Activated CD4-positive, alpha-beta T cell treated with anti-CD3 and anti-CD28 coated beads for 36 hours (primary cell): ENCODE data around the gene FAM229B. TPM values are rescaled to one million over a fixed set of nuclear protein-coding genes. Genes with fewer than 3 reads are reported as not detected.

Experiments
- ATAC-seq: fragments of 200-7000 bp; cut with Tn5 transposase; one replicate; pipeline ENCODE4 v1.10.0; 2021; ENCODE audit warnings: mild to moderate bottlenecking, moderate library complexity
- CTCF ChIA-PET: fragments of 350-600 bp; sonication (Branson Sonifier 250); formaldehyde crosslinking; loops from one replicate; lab custom pipeline; 2021; ENCODE audit warnings: antibody characterized with exemption; lab: Charles Lee
- POLR2A ChIA-PET: fragments of 350-600 bp; sonication (Branson Sonifier 250); formaldehyde crosslinking; loops from one replicate; lab custom pipeline; 2021; ENCODE audit warnings: antibody characterized with exemption, inconsistent platforms; lab: Charles Lee
- DNase-seq: peaks from one replicate; pipeline ENCODE4 v3.0.0-alpha.2; 2020
- H3K27ac Mint-ChIP-seq: one replicate; pipeline ENCODE4 v1.8.0; 2021; ENCODE audit warnings: mixed read lengths
- H3K27me3 Mint-ChIP-seq: one replicate; pipeline ENCODE4 v1.8.0; 2021; ENCODE audit warnings: mixed read lengths
- H3K36me3 Mint-ChIP-seq: one replicate; pipeline ENCODE4 v1.8.0; 2021; ENCODE audit warnings: low read depth, mixed read lengths
- H3K4me1 Mint-ChIP-seq: one replicate; pipeline ENCODE4 v1.8.0; 2021; ENCODE audit warnings: mixed read lengths
- H3K4me3 Mint-ChIP-seq: one replicate; pipeline ENCODE4 v1.8.0; 2021; ENCODE audit warnings: mild to moderate bottlenecking, moderate library complexity, mixed read lengths
- H3K9me3 Mint-ChIP-seq: one replicate; pipeline ENCODE4 v1.8.0; 2021; ENCODE audit warnings: low read depth, mixed read lengths
- intact Hi-C, 2 experiments: fragments of 100-400 bp; cut with DNase I in 1 of 2; cut with micrococcal nuclease in 1 of 2; formaldehyde crosslinking; loops; one replicate each; pipeline versions ENCODE4 v1.14.2 to v1.15.1; 2022 to 2024; cut with DNase I, micrococcal nuclease
- total RNA-seq, 2 experiments: library from RNA; stranded (reverse); gene quantifications; one replicate each; pipeline ENCODE4 v1.2.3, GENCODE V29; 2021

Gene FAM229B
- total RNA-seq, 2 experiments from 2014 or later = 6.4 to 7.3 TPM

DNA sequence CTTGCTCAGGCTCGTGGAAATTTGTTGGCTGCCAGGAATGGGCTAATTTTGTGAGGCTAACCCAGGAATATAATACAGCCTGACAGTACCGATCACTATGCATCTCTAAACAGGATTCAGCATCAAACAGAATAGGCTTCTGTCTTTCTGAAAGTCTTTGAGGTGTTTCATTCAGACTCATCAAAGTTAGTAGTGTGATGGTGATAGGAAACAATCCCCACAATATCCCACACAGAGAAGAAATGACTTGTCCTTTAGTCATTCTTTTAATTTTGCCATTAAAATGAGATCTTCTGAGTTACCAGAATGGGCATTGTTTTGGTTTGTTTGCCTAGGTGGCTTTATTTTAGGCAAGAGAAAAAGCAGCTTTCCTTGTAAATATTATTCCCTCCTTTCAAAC lies 54.3 kb downstream of the FAM229B start:
- Mint-ChIP-seq H3K9me3 (no peaks in the 10 kb centered on the region), H3K4me1 (peaks cover 2% of the 10 kb centered on the region), H3K27ac (no peak overlapping the region), H3K27me3 (peaks cover 2% of the 10 kb centered on the region), H3K36me3 (no peaks in the 10 kb centered on the region), H3K4me3 (no peak overlapping the region)
- DNase-seq (no peak), ATAC-seq (peak; percentile 23)
- intact Hi-C loops = no loop called here
- CTCF ChIA-PET = interaction anchor here (3.6 kb wide), 1 partner anchor 22 kb away, joined by 22 read pairs; no protein-coding TSS in a partner anchor
- POLR2A ChIA-PET = no interaction called here

DNA sequence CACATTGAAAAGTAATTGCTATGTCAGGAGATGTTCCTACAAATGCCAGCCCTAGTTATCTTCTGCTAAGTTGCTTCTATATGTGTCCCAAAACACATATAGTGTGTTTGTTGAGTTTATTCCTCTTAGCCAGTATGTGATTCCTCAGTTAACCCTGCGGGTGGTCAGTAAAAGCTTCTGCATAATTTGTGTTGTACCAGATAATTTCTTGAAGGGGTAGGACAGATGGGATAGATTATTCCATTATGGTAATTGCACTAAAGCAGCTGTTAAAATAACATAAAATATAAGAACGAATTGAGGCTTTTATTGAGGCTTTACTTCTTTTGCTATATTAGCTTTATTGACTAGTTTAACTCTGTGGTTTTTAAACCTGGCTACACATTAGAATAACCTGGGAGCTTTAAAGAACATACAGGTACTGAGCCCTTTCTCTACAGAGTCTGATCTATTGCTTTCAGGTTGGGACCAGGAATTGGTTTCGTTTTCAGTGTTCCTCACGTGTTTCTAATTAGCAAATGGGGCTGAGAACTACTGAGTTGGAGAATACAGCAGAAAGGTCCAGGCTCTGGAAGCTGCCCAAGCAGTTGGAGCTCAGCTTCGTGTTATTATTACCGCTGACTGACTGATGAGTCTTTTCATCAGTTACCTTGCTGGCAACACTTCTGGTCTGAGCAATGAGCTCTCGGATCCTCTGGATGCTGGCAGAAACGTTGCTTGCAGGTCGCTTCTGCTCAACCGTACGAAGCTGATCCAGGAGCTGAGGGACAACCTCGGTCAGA lies 56.9 kb downstream of the FAM229B start:
- intact Hi-C loops = no loop called here
- Mint-ChIP-seq H3K4me3 (no peak overlapping the region), H3K4me1 (peaks cover 2% of the 10 kb centered on the region), H3K27ac (no peak overlapping the region), H3K9me3 (no peaks in the 10 kb centered on the region), H3K36me3 (no peaks in the 10 kb centered on the region), H3K27me3 (peaks cover 2% of the 10 kb centered on the region)
- ATAC-seq = no peak
- POLR2A ChIA-PET = no interaction called here
- DNase-seq = no peak
- CTCF ChIA-PET = interaction anchor here (1.1 to 3.6 kb wide), 5 partner anchors 16 to 36 kb away, joined by 3 to 22 read pairs (median 4); no protein-coding TSS in a partner anchor

DNA sequence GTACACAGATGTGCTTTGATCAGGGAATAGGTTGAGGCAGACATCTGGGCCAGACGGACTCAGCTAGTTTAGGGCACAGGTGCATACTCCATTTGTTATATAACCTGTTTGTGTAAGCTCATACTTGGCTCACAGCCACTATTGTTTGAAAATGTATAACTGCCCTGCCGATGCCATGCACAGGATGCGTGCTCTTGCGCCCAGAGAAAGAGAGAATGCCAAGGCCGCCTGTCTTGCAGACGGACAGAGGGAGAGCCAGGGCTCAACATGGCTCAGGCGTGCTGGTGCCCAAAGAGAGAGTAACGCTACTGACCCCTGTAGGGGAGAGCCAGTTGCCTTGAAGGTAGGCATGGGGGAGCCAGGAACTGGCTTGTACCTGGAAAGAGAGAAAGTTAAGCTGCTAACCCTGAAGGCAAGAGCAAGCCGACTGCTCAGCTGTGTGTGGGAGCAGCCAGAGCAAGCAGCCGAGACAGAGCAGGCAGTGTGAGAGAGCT lies 57.7 kb downstream of the FAM229B start:
- CTCF ChIA-PET = interaction anchor here (1.1 to 3.6 kb wide), 2 partner anchors 18 to 37 kb away, joined by 3 to 22 read pairs; no protein-coding TSS in a partner anchor
- Mint-ChIP-seq H3K27me3 (peaks cover 4% of the 10 kb centered on the region), H3K4me3 (no peak overlapping the region), H3K27ac (no peak overlapping the region), H3K9me3 (no peaks in the 10 kb centered on the region), H3K4me1 (peaks cover 4% of the 10 kb centered on the region), H3K36me3 (no peaks in the 10 kb centered on the region)
- ATAC-seq = no peak
- POLR2A ChIA-PET = no interaction called here
- intact Hi-C loops = no loop called here
- DNase-seq = no peak

DNA sequence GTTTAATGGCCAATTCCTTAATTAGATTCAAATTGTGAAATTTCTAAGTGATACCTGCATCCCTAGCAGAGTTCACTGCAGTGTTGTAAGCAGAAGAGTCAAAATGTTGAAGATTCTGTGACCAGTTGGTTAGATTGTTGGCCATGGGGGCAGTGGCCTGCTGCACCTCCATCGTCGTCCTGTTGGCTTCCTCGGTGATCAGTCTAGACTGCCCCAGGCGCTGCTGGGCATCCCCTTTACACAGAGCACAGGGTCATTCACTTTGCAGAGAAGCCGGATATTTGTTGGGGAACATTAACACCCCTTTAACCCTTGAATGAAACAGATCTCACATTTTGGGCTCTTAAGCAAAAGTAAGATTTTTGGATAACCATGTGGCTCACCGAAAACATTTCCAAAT lies 60.7 kb downstream of the FAM229B start:
- peaks cover 8% of the 10 kb centered on the region for H3K27me3 Mint-ChIP-seq
- CTCF ChIA-PET = interaction anchor here (1.7 kb wide), 1 partner anchor 15 kb away, joined by 9 read pairs; no protein-coding TSS in a partner anchor
- H3K36me3 Mint-ChIP-seq = no peaks in the 10 kb centered on the region
- POLR2A ChIA-PET = no interaction called here
- peaks cover 8% of the 10 kb centered on the region for H3K4me1 Mint-ChIP-seq
- H3K27ac Mint-ChIP-seq = no peak overlapping the region
- DNase-seq = no peak
- no peaks in the 10 kb centered on the region for H3K9me3 Mint-ChIP-seq
- intact Hi-C loops = no loop called here
- no peak for ATAC-seq
- H3K4me3 Mint-ChIP-seq = no peak overlapping the region

DNA sequence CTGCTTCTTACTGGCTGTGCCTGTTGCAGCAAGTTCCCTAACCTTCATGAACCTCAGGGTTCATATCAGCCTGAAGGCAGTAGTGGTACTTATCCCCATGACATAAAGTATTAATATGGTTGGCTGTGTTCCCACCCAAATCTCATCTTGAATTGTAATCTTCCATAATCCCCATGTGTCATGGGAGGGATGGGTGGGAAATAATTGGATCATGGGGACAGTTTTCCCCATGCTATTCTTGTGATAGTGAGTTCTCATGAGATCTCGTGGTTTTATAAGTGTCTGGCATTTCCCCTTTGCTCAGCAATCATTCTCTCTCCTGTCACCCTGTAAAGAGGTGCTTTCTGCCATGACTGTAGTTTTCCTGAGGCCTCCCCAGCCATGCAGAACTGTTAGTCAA lies 61.8 kb downstream of the FAM229B start:
- Mint-ChIP-seq H3K36me3 (no peaks in the 10 kb centered on the region), H3K27ac (no peak overlapping the region), H3K4me3 (no peak overlapping the region), H3K9me3 (no peaks in the 10 kb centered on the region), H3K4me1 (peaks cover 11% of the 10 kb centered on the region), H3K27me3 (peaks cover 10% of the 10 kb centered on the region)
- no peak for DNase-seq
- ATAC-seq = no peak
- CTCF ChIA-PET = interaction anchor here (1.0 kb wide), 1 partner anchor 14 kb away, joined by 4 read pairs; no protein-coding TSS in a partner anchor
- intact Hi-C loops = no loop called here
- POLR2A ChIA-PET = no interaction called here

DNA sequence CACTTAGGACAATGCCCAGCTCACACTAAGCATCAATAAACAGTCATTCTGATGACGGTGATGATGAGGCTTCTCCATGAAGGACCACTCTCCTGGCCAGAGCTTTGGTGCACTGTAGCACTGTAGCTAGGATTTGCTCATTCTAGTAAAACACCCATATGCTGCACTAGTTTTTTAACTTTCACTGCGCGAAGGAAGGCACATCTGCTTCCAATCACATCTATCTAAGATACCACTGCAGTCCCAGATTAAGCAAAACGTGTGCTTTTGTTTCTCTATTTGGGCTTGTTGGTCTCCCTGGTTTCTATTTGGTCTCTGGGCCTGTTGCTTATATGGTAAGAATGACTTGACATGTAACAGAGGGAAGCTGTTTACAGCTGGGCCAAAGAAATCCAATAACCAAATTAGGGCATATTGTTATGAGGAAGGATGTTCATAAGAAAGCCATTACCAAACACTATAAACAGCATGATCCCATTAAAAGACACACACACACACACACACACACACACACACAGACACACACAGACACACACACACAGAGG lies 62.4 kb downstream of the FAM229B start:
- H3K27ac Mint-ChIP-seq = no peak overlapping the region
- no peaks in the 10 kb centered on the region for H3K36me3 Mint-ChIP-seq
- H3K4me3 Mint-ChIP-seq = no peak overlapping the region
- DNase-seq (no peak), ATAC-seq (no peak)
- H3K27me3 Mint-ChIP-seq = peaks cover 10% of the 10 kb centered on the region
- CTCF ChIA-PET = interaction anchor here (1.0 kb wide), 1 partner anchor 13 kb away, joined by 4 read pairs; no protein-coding TSS in a partner anchor
- intact Hi-C loops = no loop called here
- no peaks in the 10 kb centered on the region for H3K9me3 Mint-ChIP-seq
- H3K4me1 Mint-ChIP-seq = peaks cover 17% of the 10 kb centered on the region
- POLR2A ChIA-PET = no interaction called here

DNA sequence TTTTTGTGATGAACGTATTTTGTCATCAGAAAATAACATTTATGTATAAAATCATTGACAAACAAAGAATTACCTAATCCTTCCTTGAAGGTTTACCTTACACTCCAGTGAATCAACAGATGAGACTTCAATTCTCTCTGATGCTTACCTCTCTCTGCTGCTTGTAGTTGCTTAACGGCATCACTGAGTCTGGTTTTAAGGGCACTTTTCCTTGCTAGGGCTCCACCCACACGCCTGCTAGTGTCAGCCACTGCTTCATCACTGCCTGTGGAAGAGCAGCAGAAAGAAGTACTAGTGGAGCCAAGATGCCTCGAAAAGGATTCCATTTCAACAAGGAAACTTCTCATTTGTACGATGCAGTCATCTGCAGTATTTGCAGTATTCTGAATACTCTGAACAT lies 63.0 kb downstream of the FAM229B start:
- ChIA-PET CTCF (interaction anchor here (0.6 to 1.1 kb wide), 3 partner anchors 13 to 112 kb away, joined by 3 to 7 read pairs (median 4); no protein-coding TSS in a partner anchor), POLR2A (no interaction called here)
- ATAC-seq (no peak), DNase-seq (peak; percentile 16)
- Mint-ChIP-seq H3K36me3 (no peaks in the 10 kb centered on the region), H3K9me3 (no peaks in the 10 kb centered on the region), H3K4me3 (no peak overlapping the region), H3K27me3 (peaks cover 10% of the 10 kb centered on the region), H3K4me1 (peaks cover 21% of the 10 kb centered on the region), H3K27ac (no peak overlapping the region)
- intact Hi-C loops = no loop called here

Other genes with a start within 250 kb of the FAM229B start
- 100 to 1,000 TPM; 345 to 504 TPM for gene FYN, start 214.1 kb upstream of the FAM229B start, total RNA-seq
- gene CCN6, start 33.5 kb upstream of the FAM229B start, total RNA-seq = under 1 TPM; 0.26 to 0.32 TPM
- gene TUBE1, start 109 bp upstream of the FAM229B start, total RNA-seq = 10 to 100 TPM; 41.8 to 44.4 TPM
- under 1 TPM in 1 of 2 experiments, not detected in 1; 0.09 TPM for gene LAMA4, start 167.0 kb downstream of the FAM229B start, total RNA-seq